K562 (cell line): ENCODE data around the gene CARMIL1. TPM values are rescaled to one million over a fixed set of nuclear protein-coding genes. Genes with fewer than 3 reads are reported as not detected.

Experiments
- ATAC-seq: fragments of 200-7000 bp; cut with Tn5 transposase; 3 replicates; pipeline ENCODE4 v1.9.1; 2020; ENCODE audit warnings: moderate library complexity
- BruUV-seq: library from RNA; stranded (reverse); fragments of 400-500 nt; replicated peaks from 2 replicates; lab custom pipeline; 2021; lab: Mats Ljungman, UMichigan
- CTCF ChIA-PET: fragments of 300-600 bp; formaldehyde crosslinking; extraction: SDS; loops from one replicate; lab custom pipeline; 2021; ENCODE audit warnings: low intra/inter-chr PET ratio; lab: Yijun Ruan, JAX
- POLR2A ChIA-PET: fragments of 300-600, 350-650 bp; sonication (Branson Sonifier 250); formaldehyde crosslinking; extraction: SDS; loops from one replicate; lab custom pipeline; 2021; ENCODE audit warnings: antibody characterized with exemption, inconsistent platforms; lab: Yijun Ruan, JAX
- DNase-seq, 4 experiments: peaks; one replicate each; pipeline versions ENCODE4 v3.0.0 to v3.0.0-alpha.2; 2011 to 2018; ENCODE audit warnings: low spot score in 3 of 4, mixed read lengths in 3 of 4; ENCODE audit errors: extremely low read depth in 1 of 4
- FAIRE-seq: peaks from 2 replicates; lab custom pipeline; 2011; peaks lifted over from hg19 to GRCh38; lab: Jason Lieb, UNC
- H2AFZ ChIP-seq: 2 replicates; pipeline ENCODE4 v1.6.0; 2011; ENCODE audit warnings: low read depth, low read length, control low read depth, inconsistent platforms
- H3K27ac ChIP-seq: fragments of 200-600 bp; 3 replicates; pipeline ENCODE4 v1.8.0; 2011; ENCODE audit warnings: low read depth, mild to moderate bottlenecking, control low read depth, inconsistent platforms, low read length, moderate library complexity, mixed read lengths; ENCODE audit errors: extremely low read depth
- H3K27me3 ChIP-seq, 2 experiments: fragments of 300-600 bp in 1 of 2; 2 replicates in 1 of 2; 3 replicates in 1 of 2; pipeline versions ENCODE4 v1.6.0 to v1.8.0; 2011; ENCODE audit warnings: inconsistent platforms in 2 of 2, low read length in 2 of 2, mild to moderate bottlenecking in 1 of 2, mixed read lengths in 1 of 2, moderate library complexity in 1 of 2; ENCODE audit not compliant: control insufficient read depth in 2 of 2, insufficient read depth in 2 of 2
- H3K36me3 ChIP-seq: fragments of 300-600 bp; 3 replicates; pipeline ENCODE4 v1.8.0; 2011; ENCODE audit warnings: mild to moderate bottlenecking, low read length, inconsistent platforms; ENCODE audit not compliant: control insufficient read depth, insufficient read depth
- H3K4me1 ChIP-seq, 2 experiments: fragments of 200-600 bp in 1 of 2; replicated peaks in 1 of 2; 2 replicates in 1 of 2; 3 replicates in 1 of 2; pipeline versions ENCODE4 v1.5.1 to v1.8.0; 2011; ENCODE audit warnings: inconsistent platforms in 2 of 2, low read length in 2 of 2, mild to moderate bottlenecking in 1 of 2, mixed read lengths in 1 of 2, moderate library complexity in 1 of 2; ENCODE audit not compliant: control insufficient read depth in 2 of 2, insufficient read depth in 2 of 2
- H3K4me2 ChIP-seq: 2 replicates; pipeline ENCODE4 v1.6.1; 2011; ENCODE audit warnings: low read length, control low read depth, inconsistent platforms, mixed read lengths; ENCODE audit not compliant: insufficient read depth
- H3K4me3 ChIP-seq: fragments of 200-600 bp; sonication (generic), shearing (Covaris generic); 2 replicates; pipeline ENCODE4 v1.5.1; 2016; ENCODE audit warnings: control low read depth, inconsistent platforms
- H3K79me2 ChIP-seq: fragments of 200-600 bp; 3 replicates; pipeline ENCODE4 v1.8.0; 2011; ENCODE audit warnings: low read length, inconsistent platforms; ENCODE audit not compliant: control insufficient read depth, insufficient read depth
- H3K9ac ChIP-seq, 2 experiments: 2 replicates each; pipeline versions ENCODE4 v1.6.0 to v1.6.1; 2011; ENCODE audit warnings: low read depth in 2 of 2, low read length in 2 of 2, control low read depth in 1 of 2, inconsistent platforms in 1 of 2, mild to moderate bottlenecking in 1 of 2, mixed read lengths in 1 of 2; ENCODE audit not compliant: insufficient read depth in 1 of 2
- H3K9me1 ChIP-seq: one replicate; pipeline ENCODE4 v1.6.0; 2011; ENCODE audit warnings: inconsistent platforms, mild to moderate bottlenecking, low read length, moderate library complexity; ENCODE audit not compliant: control insufficient read depth, insufficient read depth
- H3K9me3 ChIP-seq: replicated peaks from 2 replicates; pipeline ENCODE4 v1.5.1; 2011; ENCODE audit warnings: low read depth, low read length, inconsistent platforms; ENCODE audit not compliant: control insufficient read depth, insufficient read depth
- H4K20me1 ChIP-seq: replicated peaks from 2 replicates; pipeline ENCODE4 v1.6.1; 2011; ENCODE audit warnings: low read length, inconsistent platforms, mixed read lengths; ENCODE audit not compliant: control insufficient read depth, insufficient read depth
- CHD7 ChIP-seq: fragments of 200-600 bp; sonication (generic); IDR thresholded peaks from one replicate; pipeline ENCODE4 v1.6.1; 2012; ENCODE audit warnings: mild to moderate bottlenecking, low read depth, low read length, inconsistent platforms
- HIVEP1 ChIP-seq: fragments of 250-450 bp; sonication (Bioruptor Pico); IDR thresholded peaks from 2 replicates; pipeline ENCODE4 v1.4.0; 2020; ENCODE audit warnings: mild to moderate bottlenecking
- MCM5 ChIP-seq: fragments of 450-650 bp; IDR thresholded peaks from 2 replicates; pipeline ENCODE4 v1.6.1; 2016; ENCODE audit warnings: low read depth
- POLR3A ChIP-seq: IDR thresholded peaks from 2 replicates; pipeline ENCODE4 v1.6.1; 2011; ENCODE audit warnings: borderline replicate concordance, mild to moderate bottlenecking, moderate library complexity; ENCODE audit not compliant: insufficient read length, insufficient read depth; ENCODE audit errors: extremely low read depth
- SMC3 ChIP-seq: conservative IDR thresholded peaks from 2 replicates; pipeline ENCODE4 v1.6.1; 2011; ENCODE audit warnings: low read depth, low read length, improper control_type of control experiment; ENCODE audit not compliant: insufficient read depth
- ZNF134 ChIP-seq: fragments of 250-450 bp; sonication (Bioruptor Pico); conservative IDR thresholded peaks from 2 replicates; pipeline ENCODE4 v1.4.0; 2020
- ZNF143 ChIP-seq: sonication (generic); formaldehyde crosslinking; IDR thresholded peaks from 2 replicates; pipeline ENCODE4 v1.9.0; 2022; ENCODE audit warnings: mild to moderate bottlenecking, missing genetic modification reagents
- ZNF175 ChIP-seq: fragments of 200-800 bp; sonication (Bioruptor generic); IDR thresholded peaks from 2 replicates; pipeline ENCODE4 v1.6.1; 2016; ENCODE audit warnings: low read depth, mild to moderate bottlenecking, missing genetic modification characterization, missing compliant biosample characterization
- WGBS: fragments of 100-300 bp; shearing (Covaris generic); methylation state at CpG from one replicate; pipeline ENCODE4 v1.1.6; 2016; ENCODE audit warnings: low coverage, mixed read lengths; ENCODE audit not compliant: insufficient coverage; ENCODE audit errors: missing lambda C conversion rate; 5-methylcytosine and 5-hydroxymethylcytosine counted together
- in situ Hi-C: fragments of 300-500 bp; cut with MboI; formaldehyde crosslinking; loops from 4 replicates; pipeline ENCODE4 v1.15.0; 2018; ENCODE audit warnings: inconsistent platforms, mixed read lengths
- intact Hi-C: fragments of 100-400 bp; cut with micrococcal nuclease; formaldehyde crosslinking; loops from 2 replicates; pipeline ENCODE4 v1.14.2; 2022
- polyA plus RNA-seq, 8 experiments: library from polyadenylated mRNA; depleted of rRNA in 4 of 8; stranded (reverse) in 5 of 8; unstranded in 3 of 8; fragments of >200 nt; fragmentation: Nextera tagmentation in 2 of 8; fragmentation: Illumina TruSeq in 1 of 8; extraction: Ambion mirVana in 2 of 8; extraction: Trizol in 1 of 8; gene quantifications; 2 replicates each; pipeline versions ENCODE4 v1.2.1 to v1.2.3, GENCODE V29; 2011 to 2014; ENCODE audit warnings: inconsistent platforms in 1 of 8, missing spikeins in 1 of 8
- total RNA-seq, 7 experiments: library from RNA; depleted of rRNA in 6 of 7; stranded (reverse); fragments of >200 nt in 6 of 7; fragmentation: Illumina TruSeq in 2 of 7; extraction: Trizol in 2 of 7; gene quantifications; 2 replicates each; pipeline versions ENCODE4 v1.2.1 to v1.2.3, GENCODE V29; 2011 to 2021; ENCODE audit warnings: low replicate concordance in 1 of 7

Gene CARMIL1
- total and polyA plus RNA-seq, 9 of the 15 experiments (the other 6 are each of a cell fraction or from before 2014, with no cell fraction given) = 0.04 to 0.32 (median 0.10) TPM; not detected in 1

GRCh38 chr6:25641377-25641776, 362.2 kb downstream of the CARMIL1 start:
- ATAC-seq (no peak), FAIRE-seq (no peak), DNase-seq (no peak)
- no peaks in the 10 kb centered on the region for H3K9me1 ChIP-seq
- no peak overlapping the region for H3K9ac ChIP-seq
- 0% methylated on average over 5 of the region's 5 CpGs for WGBS
- H3K79me2 ChIP-seq = no peaks in the 10 kb centered on the region
- H3K27me3 ChIP-seq = peaks cover 0 to 5% of the 10 kb centered on the region in 2 experiments; a peak in 1 of 5 replicates
- H4K20me1 ChIP-seq = no peaks in the 10 kb centered on the region
- in situ Hi-C loops = no loop called here
- H3K36me3 ChIP-seq = no peaks in the 10 kb centered on the region
- ChIA-PET POLR2A (interaction anchor here (0.9 to 1.4 kb wide), 4 partner anchors 10 to 374 kb away, joined by 3 read pairs; no protein-coding TSS in a partner anchor), CTCF (no interaction called here)
- H3K4me1 ChIP-seq = no peaks in the 10 kb centered on the region
- H2AFZ ChIP-seq = no peak overlapping the region
- H3K4me2 ChIP-seq = no peak overlapping the region
- H3K9me3 ChIP-seq = no peaks in the 10 kb centered on the region
- H3K27ac ChIP-seq = no peak overlapping the region
- no peak overlapping the region for H3K4me3 ChIP-seq
- intact Hi-C loops = no loop called here
- no TSS peak for BruUV-seq
- TF ChIP-seq SMC3 (no peak), CHD7 (no peak), POLR3A (no peak), HIVEP1 (CRISPR knock-in tag) (no peak), ZNF175 (CRISPR knock-in tag) (no peak), MCM5 (no peak), ZNF134 (CRISPR knock-in tag) (no peak), ZNF143 (no peak)
